BE2C (cell line): Measurements from ENCODE around the gene MOB3A.

Experiments used
- DNase-seq: peaks from one replicate; pipeline ENCODE4 v3.0.0-alpha.2; 2020
- H3K27me3 ChIP-seq: fragments of 250-450 bp; sonication (Bioruptor Pico); 2 replicates; pipeline ENCODE4 v1.5.1; 2020; ENCODE audit warnings: mild to moderate bottlenecking
- H3K36me3 ChIP-seq: fragments of 250-450 bp; sonication (Bioruptor Pico); 2 replicates; pipeline ENCODE4 v1.5.1; 2020; ENCODE audit warnings: mild to moderate bottlenecking
- H3K4me1 ChIP-seq: fragments of 250-450 bp; sonication (Bioruptor Pico); 2 replicates; pipeline ENCODE4 v1.5.1; 2020
- H3K4me3 ChIP-seq: 2 replicates; pipeline ENCODE4 v1.5.1; 2011; ENCODE audit warnings: low read depth, low read length
- H3K9me3 ChIP-seq: fragments of 250-450 bp; sonication (Bioruptor Pico); 2 replicates; pipeline ENCODE4 v1.5.1; 2020
- TF ChIP-seq, protein P1 (sequence below): IDR thresholded peaks from 2 replicates; pipeline ENCODE4 v1.5.1; 2012; ENCODE audit warnings: mild to moderate bottlenecking, low read depth, low read length

MOB3A gene

DNA sequence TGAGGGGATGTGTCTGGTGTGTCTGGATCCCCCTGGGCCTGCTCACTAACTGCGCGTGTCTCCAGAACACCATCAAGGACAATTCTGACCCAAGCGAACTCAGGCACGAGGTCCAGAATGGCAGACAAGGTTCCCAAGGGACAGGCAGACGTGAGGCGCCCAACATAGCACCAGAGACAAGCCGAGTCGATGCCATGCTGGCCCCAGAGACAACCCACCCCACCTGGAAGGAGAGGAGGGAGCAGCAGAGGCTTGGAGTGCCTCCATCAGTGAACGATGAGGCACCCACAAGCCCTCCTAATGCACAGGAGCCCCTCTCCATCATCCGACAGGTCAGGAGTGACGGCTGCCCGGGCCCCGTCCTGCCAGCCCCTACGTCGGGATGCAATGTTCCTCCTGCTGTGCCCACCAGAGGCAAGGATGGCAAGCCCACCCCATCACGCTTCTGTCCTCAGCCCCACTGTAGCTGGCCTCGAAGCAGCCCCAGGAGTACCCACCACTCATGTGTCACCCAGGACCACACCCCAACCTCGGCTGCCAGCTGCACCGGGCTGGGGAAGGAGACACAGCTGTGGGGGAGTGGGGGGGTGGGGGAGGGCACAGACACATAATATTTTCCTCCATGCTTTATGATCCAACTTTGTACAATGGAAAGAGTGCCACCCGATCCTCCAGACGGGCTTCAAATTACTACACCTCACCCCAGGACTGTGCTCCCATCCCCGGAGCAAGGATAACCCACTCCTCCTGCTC is 43.4 kb upstream of the MOB3A start:
- H3K4me3 ChIP-seq, result no peak overlapping the region
- peaks cover 4% of the 10 kb centered on the region; the same call in 1 of the 2 replicates for H3K4me1 ChIP-seq
- TF ChIP-seq, protein P1, sequence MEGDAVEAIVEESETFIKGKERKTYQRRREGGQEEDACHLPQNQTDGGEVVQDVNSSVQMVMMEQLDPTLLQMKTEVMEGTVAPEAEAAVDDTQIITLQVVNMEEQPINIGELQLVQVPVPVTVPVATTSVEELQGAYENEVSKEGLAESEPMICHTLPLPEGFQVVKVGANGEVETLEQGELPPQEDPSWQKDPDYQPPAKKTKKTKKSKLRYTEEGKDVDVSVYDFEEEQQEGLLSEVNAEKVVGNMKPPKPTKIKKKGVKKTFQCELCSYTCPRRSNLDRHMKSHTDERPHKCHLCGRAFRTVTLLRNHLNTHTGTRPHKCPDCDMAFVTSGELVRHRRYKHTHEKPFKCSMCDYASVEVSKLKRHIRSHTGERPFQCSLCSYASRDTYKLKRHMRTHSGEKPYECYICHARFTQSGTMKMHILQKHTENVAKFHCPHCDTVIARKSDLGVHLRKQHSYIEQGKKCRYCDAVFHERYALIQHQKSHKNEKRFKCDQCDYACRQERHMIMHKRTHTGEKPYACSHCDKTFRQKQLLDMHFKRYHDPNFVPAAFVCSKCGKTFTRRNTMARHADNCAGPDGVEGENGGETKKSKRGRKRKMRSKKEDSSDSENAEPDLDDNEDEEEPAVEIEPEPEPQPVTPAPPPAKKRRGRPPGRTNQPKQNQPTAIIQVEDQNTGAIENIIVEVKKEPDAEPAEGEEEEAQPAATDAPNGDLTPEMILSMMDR, result no peak
- no peaks in the 10 kb centered on the region for H3K27me3 ChIP-seq
- peaks cover 38% of the 10 kb centered on the region for H3K36me3 ChIP-seq
- no peaks in the 10 kb centered on the region for H3K9me3 ChIP-seq
- DNase-seq, result no peak

- DNase-seq, result no peak
- Histone ChIP-seq H3K4me1 (peaks cover 4% of the 10 kb centered on the region; the same call in 1 of the 2 replicates), H3K9me3 (no peaks in the 10 kb centered on the region), H3K27me3 (no peaks in the 10 kb centered on the region), H3K4me3 (no peak overlapping the region), H3K36me3 (peaks cover 39% of the 10 kb centered on the region)
- TF ChIP-seq, protein P1, result no peak
Measured at GRCh38 chr19:2138061-2138728, 42.1 kb upstream of the MOB3A start.

DNA sequence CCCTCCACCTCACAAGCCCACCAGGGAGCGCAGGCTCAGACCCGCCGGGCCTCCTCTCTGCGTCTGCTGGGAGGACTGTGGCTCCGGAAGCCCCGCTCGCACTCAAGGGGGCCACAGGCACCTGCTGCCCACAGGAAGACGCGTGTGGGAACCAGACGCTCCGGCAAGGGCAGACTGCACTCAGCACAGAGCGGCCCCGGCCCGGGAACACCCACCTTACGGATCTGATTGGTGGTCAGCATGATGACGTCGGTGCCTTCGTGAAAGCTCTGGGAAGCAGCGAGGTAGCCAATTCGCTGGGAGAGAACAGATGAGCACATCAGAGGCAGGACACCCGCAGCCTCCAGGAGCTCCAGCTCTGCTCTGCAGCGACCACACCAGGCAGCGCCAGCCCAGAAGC is 40.7 kb upstream of the MOB3A start:
- Histone ChIP-seq H3K4me3 (no peak overlapping the region), H3K27me3 (no peaks in the 10 kb centered on the region), H3K36me3 (peaks cover 51% of the 10 kb centered on the region), H3K9me3 (no peaks in the 10 kb centered on the region), H3K4me1 (peaks cover 4% of the 10 kb centered on the region; the same call in 1 of the 2 replicates)
- TF ChIP-seq, protein P1, result peak; percentile 57; the same call in 1 of the 2 replicates
- peak; percentile 93 for DNase-seq

GRCh38 chr19:2135474-2136402 is 39.6 kb upstream of the MOB3A start:
- Histone ChIP-seq H3K36me3 (peaks cover 51% of the 10 kb centered on the region), H3K27me3 (no peaks in the 10 kb centered on the region), H3K4me1 (peaks cover 4% of the 10 kb centered on the region; the same call in 1 of the 2 replicates), H3K4me3 (no peak overlapping the region), H3K9me3 (no peaks in the 10 kb centered on the region)
- no peak for DNase-seq
- TF ChIP-seq, protein P1, result no peak

DNA sequence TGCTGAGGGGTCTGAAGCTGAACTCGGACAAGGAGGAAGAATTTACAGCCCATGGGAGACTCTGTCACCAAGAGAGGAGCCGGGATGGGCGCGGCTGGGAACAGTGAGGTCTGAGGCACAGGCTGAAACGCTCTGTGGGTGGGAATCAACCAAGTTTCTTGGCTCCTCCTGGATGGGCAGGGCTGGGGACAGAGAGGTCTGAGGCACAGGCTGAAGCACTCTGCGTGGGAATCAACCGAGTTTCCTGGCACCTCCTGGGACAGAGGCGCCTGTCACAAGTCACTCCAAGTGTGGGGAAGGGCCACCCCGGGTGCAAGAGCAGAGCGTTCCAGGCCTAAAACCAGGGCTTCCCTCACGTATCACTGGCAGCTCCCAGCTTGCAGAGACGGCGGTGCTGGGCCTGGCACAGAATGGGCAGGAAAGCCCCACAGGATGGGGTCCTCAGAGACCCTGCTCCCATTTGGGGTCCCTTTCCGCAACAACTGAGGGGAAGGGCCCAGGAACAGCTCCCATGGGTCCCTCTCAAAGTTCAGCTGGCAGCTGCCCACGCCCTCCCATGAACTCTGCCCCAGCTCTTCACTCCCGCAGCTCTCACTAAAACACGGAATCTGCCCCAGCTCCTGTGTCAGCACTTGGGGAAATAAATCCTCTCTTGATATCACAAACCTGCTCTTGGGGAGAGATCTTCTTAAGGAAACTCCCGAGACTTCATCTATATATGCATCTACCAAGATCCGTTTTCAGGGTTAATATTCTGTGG is 36.8 kb upstream of the MOB3A start:
- no peak overlapping the region for H3K4me3 ChIP-seq
- peaks cover 4% of the 10 kb centered on the region; the same call in 1 of the 2 replicates for H3K4me1 ChIP-seq
- TF ChIP-seq, protein P1, result no peak
- peaks cover 44% of the 10 kb centered on the region for H3K36me3 ChIP-seq
- H3K27me3 ChIP-seq, result no peaks in the 10 kb centered on the region
- H3K9me3 ChIP-seq, result no peaks in the 10 kb centered on the region
- no peak for DNase-seq
